Measurements from ENCODE around the gene TRMO.

DNA sequence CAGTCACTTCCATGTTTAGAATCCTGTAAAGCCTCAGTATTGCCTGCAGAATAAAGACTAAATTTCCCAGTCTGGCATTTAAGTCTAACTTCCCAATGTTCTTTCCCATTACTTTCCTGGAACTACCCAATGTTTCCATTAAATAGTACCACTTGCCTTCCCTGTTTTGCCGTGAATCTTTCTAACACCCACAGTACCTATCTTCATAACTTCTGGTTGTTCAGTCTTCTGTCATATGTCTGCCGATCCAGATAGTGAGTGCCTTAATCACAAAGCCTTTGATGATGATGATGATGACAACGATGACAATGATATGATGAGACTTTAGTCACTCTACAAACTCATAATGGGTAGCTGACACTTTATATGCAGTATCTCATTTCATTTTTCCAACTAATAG is 22.3 kb upstream of the TRMO start:
- TF ChIP-seq, protein P1, sequence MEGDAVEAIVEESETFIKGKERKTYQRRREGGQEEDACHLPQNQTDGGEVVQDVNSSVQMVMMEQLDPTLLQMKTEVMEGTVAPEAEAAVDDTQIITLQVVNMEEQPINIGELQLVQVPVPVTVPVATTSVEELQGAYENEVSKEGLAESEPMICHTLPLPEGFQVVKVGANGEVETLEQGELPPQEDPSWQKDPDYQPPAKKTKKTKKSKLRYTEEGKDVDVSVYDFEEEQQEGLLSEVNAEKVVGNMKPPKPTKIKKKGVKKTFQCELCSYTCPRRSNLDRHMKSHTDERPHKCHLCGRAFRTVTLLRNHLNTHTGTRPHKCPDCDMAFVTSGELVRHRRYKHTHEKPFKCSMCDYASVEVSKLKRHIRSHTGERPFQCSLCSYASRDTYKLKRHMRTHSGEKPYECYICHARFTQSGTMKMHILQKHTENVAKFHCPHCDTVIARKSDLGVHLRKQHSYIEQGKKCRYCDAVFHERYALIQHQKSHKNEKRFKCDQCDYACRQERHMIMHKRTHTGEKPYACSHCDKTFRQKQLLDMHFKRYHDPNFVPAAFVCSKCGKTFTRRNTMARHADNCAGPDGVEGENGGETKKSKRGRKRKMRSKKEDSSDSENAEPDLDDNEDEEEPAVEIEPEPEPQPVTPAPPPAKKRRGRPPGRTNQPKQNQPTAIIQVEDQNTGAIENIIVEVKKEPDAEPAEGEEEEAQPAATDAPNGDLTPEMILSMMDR (conservative IDR thresholded peaks at IDR 0.05): no peak
- no peak for TF ChIP-seq EZH2 (IDR thresholded peaks at IDR 0.05; ENCODE audit: low read depth)

Measured in PC-9 (cell line).